CD4-positive, alpha-beta T cell treated with Interleukin-17A for 1 hour (primary cell): ENCODE data around the gene CERS3.

ENCODE experiments used
- DNase-seq: peaks from one replicate; pipeline ENCODE4 v3.0.0-alpha.2; 2020

Gene CERS3

DNA sequence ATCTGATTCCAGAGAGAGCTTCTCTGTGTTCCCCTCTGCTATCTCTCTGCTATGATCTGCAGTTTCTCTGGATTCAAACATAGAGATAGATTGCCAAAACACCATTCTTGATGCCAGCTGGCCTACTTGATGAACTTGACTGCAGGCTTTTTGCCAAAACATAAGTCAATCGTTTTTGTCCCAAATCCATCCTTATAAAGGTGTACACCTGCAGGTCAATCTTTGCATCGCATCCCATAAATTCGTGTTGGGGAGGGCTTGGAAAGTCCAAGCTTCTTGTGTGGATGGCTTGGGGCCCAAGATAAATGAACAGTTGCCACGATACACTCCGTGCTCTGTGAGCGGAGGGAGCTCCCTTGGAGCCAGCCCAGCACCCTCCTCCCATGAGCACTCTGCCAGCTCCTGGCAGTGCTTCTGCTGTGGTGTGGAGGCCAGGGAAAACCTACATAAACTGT, 2.7 kb downstream of the CERS3 start:
- no peak for DNase-seq

GRCh38 chr15:100525436-100525835, 3.3 kb downstream of the CERS3 start:
- no peak for DNase-seq

DNA sequence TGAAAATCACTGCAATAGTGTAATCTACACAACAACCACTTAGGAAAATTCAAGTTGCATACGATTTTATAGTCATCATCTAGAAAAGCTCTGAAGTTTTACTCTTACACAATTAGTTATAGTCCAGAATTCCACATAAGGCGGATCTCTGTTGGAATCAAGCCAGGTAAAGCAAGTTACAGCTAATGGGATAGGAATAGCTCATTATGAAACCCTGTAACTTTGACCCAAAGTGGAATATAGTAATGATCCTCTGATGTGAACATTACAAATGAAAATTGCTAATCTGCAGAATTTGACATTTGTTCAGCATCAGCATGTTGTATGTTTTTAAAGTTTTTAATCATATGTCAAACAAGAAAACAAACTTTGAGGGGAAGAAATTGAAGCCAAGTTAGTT, 4.4 kb downstream of the CERS3 start:
- no peak for DNase-seq

DNA sequence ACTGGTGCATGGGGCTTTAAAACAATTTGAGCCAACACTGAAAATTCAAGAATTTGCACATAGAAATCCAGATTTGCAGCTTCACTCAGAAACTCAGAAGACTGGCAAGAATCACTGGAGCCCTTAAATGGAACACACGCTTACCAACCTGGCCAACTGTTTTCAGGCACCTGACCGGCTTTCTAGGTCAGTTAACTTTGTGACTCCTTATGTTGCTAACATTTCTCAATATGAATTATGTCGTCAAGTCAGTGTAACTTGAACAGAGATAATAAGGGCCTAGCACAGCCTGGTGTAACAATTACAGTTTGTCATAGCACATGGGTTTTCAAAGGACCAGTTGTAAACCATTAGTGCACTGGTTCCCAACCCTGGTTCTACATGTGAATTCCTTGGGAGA, 6.8 kb downstream of the CERS3 start:
- no peak for DNase-seq

GRCh38 chr15:100520132-100520921, 8.4 kb downstream of the CERS3 start:
- DNase-seq, result peak; percentile 13

DNA sequence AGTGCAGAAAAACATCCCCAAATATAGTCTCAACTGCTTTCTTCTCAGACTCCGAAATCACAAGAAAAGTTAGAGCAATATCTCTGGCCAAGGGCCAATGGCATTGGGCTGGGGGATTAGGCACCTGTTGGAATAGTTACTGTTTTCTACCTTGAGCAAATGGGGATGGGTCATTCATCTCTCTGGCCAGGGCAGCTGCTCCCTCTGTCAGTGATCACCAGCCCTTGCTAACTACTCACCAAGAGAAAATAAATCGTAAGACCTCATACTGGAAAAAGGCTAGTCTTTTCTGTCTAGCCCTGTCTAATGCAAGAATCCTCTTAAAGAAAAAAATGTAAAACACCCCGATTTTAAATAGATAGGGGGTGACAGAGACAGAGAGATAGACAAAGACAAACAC, 10.9 kb downstream of the CERS3 start:
- no peak for DNase-seq

GRCh38 chr15:100516643-100517512, 11.9 kb downstream of the CERS3 start:
- no peak for DNase-seq

- DNase-seq, result no peak
These were observed 13.0 kb downstream of the CERS3 start for GRCh38 chr15:100515758-100516157.

GRCh38 chr15:100508641-100509300, 20.0 kb downstream of the CERS3 start:
- DNase-seq, result no peak

DNA sequence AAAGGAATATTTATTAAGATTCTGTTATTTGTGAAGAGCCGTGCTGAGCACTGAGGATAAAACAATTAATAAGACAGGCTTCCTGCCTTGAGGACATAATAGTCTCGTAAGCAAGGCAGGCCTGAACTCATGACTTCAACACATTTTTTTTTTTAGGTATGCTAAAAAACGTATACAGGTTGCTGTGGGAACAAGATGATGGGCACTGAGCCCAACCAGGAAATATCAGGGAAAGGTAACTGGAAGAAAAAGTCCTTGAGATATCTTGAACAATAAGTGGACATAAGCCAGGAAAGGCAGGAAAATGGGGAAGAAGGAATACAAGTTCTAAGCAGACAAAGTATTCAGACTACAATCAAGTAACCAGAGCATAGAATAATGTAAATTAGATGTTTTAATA, 26.1 kb downstream of the CERS3 start:
- DNase-seq, result no peak

DNA sequence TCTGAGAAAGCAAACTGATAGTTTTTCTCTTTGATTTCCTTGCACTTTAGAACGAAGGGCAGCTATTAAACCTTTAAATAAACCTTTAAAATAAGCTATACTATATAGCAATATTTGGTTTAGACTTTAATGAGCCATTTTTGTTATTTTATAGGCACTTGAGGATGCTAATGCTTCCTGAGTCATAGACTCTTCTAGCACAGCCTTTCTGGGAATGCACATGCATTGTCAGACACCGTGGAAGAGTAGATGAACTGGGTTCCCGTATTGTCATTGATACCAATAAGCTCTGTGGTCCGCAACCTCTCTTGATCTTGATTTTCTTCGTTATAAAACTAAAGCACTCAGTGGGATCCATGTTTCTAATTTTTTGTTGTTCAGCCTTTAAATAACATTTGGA, 27.6 kb downstream of the CERS3 start:
- DNase-seq, result no peak

- no peak for DNase-seq
These were observed 28.3 kb downstream of the CERS3 start for GRCh38 chr15:100500226-100500990.

GRCh38 chr15:100495861-100496260, 32.9 kb downstream of the CERS3 start:
- DNase-seq, result no peak

DNA sequence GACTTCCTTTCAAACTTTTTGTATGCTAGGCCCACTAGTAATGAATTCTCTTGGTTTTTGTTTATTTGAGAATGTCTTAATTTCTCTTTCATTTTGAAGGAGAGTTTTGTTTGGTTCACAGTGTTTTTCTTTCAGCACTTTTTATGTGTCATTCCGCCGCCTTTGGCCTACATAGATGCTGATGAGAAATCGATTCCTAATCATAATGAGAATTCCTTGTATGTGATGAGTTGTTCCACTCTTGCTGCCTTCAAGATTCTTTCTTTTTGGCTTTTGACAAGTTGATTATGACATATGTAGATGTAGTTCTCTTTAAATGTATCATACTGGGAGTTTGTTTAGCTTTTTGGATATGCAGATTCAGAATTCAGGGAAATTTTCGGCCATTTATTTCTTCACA, 35.5 kb downstream of the CERS3 start:
- DNase-seq, result no peak

DNA sequence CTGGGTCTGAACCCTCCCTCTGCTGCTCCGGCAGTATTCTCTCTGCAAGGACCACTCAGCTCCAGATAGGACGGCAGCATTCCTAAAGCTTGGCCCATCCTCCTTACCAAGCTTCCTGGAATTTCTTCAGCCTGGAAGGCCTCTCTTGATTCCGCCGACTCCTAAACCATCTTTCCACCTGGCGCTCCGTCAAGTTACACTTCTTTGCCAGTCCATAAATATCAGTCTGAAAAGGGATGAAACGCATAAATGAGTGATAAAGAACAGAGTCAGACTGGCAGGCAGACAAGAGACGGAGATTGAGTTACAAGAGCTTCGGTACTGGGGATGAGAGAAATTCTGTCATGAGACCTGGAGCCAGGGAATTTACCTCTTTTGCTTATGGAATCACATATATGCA, 44.3 kb downstream of the CERS3 start:
- no peak for DNase-seq

DNA sequence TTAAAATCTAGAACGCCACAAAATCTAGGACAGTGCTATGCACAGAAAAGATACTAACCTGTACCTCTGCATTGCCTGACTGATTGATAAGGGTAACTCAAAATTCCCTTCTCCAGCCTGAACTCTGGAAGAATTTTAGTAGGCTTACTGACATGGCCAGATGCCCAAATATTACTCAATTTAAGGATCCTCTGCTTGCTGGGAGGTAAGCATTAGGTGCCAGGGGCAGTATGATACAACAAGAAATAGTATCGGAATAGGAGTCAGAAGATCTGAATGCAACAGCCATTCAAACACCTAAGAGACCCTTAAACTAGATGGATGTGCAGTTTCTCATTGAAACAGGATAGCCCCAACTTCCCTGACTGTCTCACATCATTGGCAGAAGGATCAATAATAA, 45.4 kb downstream of the CERS3 start:
- DNase-seq, result no peak

- no peak for DNase-seq
These were observed 51.9 kb downstream of the CERS3 start for GRCh38 chr15:100476805-100477204.

DNA sequence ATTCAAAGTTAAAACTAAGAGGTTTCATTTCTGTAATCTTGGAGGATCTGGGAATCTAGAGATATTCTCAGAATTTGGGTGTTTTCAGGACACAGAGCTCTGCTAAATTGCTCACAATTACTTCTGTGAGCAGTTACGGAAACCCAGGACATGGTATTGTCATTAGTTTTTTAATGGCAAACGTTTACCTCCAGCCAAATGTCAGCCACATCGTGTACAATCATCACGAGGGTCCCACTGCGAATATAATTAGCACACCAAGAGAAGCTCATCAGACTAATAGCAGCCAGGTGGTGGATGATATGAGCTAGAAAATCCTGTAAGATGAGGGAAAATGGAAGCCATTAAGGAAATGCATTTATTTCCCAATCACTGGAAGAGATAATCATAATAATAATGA, 56.0 kb downstream of the CERS3 start:
- DNase-seq, result no peak

DNA sequence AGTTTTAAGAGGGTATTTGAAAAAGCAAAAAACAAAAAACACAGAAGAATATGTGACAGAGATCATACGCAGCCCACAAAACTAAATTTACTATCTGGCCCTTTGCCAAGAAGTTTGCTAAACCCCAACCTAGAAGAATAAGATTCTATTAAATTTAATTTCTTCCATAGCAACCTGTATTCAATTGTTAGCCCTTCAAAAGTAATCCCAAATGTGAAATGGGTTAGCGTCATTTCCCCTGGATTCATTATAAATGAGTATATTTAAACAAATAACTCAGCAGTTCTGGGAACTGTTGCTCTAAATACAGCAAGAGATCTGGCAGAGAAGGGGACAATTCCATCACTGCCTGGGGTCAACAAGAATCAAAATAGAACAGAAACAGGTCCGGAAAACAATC, 56.8 kb downstream of the CERS3 start:
- no peak for DNase-seq

- DNase-seq, result no peak
These were observed 60.5 kb downstream of the CERS3 start for GRCh38 chr15:100468285-100468684.

DNA sequence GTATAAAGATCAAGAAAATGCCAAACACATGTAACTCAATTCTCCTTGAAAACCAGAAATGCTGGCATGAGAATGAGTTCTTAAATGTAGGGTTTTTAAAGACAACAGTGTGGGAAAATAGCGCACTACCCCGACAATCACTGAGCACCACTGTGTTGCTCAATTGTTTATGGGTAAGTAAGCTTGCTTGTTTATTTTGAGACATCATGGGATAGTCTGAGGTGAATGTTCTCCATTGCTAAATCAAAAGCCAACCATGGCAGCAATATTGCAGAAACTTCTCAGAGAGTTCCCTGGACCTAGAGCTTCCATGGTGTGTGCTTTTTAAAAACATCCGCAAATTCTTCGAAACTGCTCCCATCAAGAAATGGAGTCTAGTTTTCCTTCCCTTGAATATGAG, 62.7 kb downstream of the CERS3 start:
- no peak for DNase-seq

GRCh38 chr15:100464888-100465287, 63.9 kb downstream of the CERS3 start:
- DNase-seq, result no peak

DNA sequence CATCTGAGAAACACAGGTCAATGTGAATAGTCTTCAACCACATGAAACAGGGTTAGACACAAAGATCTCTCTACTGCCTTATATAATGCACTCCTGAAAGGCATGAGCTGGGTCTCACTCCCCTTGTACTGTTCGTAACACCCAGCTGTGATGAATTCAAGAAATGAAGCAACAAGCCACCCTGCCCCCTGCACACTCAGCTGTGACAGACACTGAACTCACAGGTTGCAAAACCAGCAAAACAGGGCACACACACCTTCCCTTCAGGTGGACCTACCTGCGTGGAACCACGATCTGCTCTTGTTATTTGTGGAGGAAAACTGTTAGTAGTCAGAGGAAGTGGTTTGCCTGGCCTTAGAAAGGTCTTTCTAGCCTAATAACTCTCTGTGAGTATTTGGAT, 64.5 kb downstream of the CERS3 start:
- DNase-seq, result no peak
